Hematopoietic multipotent progenitor cell treated with erythropoietin and hydrocortisone succinate and interleukin-3 and kit ligand, for 6 days (in vitro differentiated cells): ENCODE data around the gene ASB6.

Experiments used
- DNase-seq: peaks from one replicate; pipeline ENCODE4 v3.0.0-alpha.2; 2015

The ASB6 gene

GRCh38 chr9:129641750-129642585, at the start of gene ASB6:
Gene ASB6, minus strand, starts transcription at chr9:129642151. Its CDS starts 152 bp downstream, at chr9:129641999.
- peak; percentile 97 for DNase-seq

GRCh38 chr9:129688285-129689043, 46.5 kb upstream of the ASB6 start:
- DNase-seq, result no peak

- DNase-seq, result no peak
Measured at GRCh38 chr9:129687391-129687790, 45.4 kb upstream of the ASB6 start.

GRCh38 chr9:129686736-129687135, 44.8 kb upstream of the ASB6 start:
- DNase-seq, result no peak

DNA sequence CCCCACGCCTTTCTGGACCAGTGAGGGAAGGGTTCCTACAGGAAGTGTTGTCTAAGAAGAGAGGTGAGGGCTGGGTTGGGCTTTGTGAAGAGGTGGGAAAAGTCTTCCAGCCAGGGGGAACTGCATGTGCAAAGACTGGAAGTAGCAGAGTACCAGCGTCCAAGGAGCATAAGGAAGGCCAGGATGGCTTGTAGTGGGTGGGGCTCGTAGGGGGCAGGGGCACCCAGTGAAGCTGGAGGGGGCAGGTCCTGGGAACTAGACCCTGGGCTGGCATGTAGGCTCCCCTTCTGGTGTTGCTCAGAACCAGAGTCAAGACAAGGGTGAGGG, 43.9 kb upstream of the ASB6 start:
- no peak for DNase-seq

GRCh38 chr9:129685220-129685932, 43.4 kb upstream of the ASB6 start:
- no peak for DNase-seq

DNA sequence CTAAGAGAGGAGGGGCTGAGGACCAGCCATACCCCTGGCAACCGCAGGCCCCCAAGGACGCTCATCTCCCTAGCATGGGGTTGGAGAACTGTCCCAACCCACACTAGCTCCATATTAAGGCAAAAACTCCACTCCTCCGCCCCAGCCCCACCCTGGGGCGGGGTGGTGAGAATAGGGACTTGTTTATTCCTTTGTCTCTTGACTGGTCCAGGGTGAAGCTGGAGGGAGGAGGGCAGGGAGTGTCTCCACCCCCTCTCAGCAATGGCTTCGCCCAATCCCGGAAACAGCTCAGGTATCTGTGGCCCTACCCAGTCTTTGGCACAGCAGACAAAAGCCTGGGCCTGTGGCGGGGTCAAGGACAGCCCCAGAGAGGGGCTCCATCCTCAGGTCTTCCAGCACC, 40.4 kb upstream of the ASB6 start:
- DNase-seq, result no peak

DNA sequence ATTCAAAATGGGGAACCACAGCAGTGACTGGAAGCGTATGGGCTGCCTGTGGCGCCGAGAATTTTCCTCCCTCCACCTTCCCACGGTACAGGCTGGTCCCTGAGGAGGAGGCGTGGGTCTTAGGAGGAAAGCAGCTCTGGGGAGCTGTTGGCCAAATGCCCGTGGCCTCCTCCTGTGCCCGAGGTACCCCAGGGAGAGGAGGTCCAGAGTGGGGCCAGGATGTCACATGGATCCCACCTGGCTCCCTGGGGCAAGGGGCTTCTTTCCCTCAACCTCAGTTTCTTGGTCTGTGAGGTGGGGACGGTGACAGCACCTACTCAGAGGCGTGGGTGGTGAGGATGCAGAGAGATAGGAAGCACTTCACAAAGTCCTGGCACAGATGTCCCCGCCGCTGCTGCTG, 40.0 kb upstream of the ASB6 start:
- no peak for DNase-seq

- no peak for DNase-seq
Measured at GRCh38 chr9:129679537-129679936, 37.6 kb upstream of the ASB6 start.

DNA sequence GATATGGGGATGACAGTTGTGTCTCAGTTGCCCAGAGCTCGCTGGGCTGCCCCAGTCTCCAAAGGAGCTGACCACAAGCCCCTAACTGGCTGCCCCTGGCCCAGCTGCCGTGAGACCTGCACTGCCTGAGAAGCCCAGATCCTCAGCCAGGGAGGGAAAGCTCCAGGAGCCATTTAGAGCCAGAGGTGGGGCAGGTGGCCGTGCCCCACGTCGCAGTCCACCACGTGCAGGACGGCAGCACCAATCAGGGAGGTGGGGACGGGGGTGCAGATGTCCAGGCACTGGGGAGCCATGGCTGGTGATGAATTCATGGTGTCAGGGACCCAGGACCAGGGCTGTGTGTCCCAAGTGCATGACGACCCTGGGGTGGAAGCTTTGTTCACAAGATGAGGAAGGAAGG, 36.9 kb upstream of the ASB6 start:
- no peak for DNase-seq

- no peak for DNase-seq
Measured at GRCh38 chr9:129677456-129677855, 35.5 kb upstream of the ASB6 start.

DNA sequence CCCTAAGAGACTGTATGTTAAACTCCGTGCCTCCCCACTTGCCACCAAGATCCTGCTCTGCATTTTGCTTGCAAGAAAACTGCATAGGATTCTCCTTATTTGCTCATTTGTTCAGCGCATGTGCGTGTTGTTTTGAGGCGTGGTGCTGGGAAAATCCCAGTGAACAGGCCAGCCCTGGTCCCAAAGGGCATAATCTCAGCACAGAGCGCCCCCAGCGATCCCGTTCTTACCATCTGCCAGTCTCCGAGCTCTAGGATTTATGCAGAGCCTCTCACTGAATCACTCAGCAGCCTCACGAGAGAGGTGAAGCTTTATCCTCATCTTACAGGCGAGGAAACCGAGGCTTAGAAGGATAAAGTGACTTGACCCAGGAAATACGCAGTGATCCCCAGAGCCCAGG, 35.0 kb upstream of the ASB6 start:
- no peak for DNase-seq

DNA sequence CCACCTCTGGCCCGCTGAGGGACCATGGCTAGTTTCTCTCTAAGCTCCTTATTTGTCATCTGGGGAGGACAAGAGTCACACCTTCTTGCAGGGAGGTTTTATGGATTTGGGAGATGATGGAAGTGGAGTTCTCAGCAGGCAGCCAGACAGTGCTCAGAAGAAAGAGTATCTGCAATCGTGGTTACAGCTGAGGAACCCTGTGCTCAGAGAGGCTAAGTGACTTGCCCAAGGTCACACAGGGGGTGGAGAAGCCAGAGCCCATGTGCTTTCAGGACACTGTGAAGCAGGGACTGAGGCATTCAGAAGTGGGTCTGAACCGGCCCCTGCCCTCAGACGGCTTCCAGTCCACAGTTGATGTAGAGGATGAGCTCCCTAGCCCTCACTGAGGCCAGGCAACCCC, 34.3 kb upstream of the ASB6 start:
- DNase-seq, result no peak

DNA sequence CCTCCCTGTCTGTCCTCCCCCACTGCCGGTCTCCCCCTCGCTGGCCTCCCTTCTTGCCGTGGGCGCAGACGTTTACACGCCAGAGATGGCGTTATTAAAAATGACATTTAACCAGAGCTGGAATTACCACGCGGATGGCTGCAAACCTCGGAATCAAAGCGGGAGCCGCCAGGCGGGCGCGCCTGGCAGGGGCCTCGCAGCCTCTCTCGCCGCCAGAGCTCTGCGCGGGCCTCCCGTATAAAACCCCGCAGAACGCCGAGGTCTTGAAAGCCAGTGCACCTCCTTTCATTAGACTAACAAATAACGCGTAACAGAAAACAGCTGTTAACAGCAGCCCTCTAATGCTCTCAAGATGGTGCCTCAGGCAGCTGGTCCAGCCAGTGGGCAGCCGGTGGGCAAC, 33.7 kb upstream of the ASB6 start:
- no peak for DNase-seq

DNA sequence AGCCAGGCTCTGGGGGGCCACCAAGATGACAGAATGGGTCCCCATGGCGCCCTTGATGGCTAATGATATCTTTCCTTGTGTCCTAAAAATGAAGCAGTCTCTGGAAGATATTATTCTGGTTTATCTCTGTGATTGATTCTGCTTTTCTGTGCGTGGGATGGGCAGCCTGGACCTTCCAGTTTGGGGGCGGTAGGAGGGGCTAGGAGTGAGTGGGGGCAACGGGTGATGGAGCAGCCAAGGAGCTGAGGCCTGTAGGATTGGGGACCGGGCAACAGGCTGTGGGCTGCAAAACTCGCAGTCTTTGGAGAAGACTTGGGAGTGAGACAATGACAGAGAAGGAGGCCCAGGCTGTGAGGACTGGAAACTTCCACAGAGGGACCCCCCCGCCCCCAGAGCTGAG, 32.3 kb upstream of the ASB6 start:
- no peak for DNase-seq

DNA sequence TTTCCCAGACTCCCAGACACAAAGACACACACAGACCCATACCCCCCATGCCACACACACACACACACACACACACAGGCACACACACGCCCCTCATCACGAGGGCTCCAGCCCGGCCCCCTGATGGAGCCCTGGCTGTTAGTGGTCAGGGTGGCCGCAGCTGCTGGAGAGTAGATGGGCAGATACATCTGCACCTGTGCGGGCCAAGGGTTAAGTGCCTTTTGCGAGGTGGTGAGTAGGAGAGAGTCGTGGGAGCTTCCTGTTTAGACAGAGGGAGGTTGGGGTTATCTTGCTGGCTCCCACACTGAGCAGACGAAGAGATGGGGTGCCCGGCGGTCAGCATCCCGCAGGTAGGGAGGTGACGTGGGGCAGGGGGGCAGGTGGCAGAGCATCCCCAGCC, 31.7 kb upstream of the ASB6 start:
- no peak for DNase-seq

DNA sequence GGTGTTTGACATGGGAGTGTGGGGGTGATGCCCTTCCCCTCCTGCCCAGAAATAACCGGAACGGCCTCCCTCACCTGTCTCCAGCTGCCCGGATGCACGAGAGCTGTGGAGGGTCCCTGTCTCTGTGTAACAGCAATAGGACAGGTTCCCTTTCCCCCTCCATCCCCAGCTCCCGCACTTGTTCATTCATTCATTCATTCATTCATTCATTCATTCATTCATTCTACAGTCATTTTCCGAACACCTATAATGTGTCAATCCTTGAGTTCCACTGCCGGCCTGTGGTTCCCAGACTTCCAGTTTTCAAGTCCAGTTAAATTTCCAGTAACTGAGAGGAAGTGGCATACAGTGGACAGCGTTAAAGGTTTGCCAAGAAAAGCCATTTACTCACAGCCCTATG, 30.8 kb upstream of the ASB6 start:
- DNase-seq, result no peak

GRCh38 chr9:129671519-129671918, 29.6 kb upstream of the ASB6 start:
- no peak for DNase-seq

- DNase-seq, result no peak
Measured at GRCh38 chr9:129671065-129671464, 29.1 kb upstream of the ASB6 start.

- no peak for DNase-seq
Measured at GRCh38 chr9:129669946-129670345, 28.0 kb upstream of the ASB6 start.

DNA sequence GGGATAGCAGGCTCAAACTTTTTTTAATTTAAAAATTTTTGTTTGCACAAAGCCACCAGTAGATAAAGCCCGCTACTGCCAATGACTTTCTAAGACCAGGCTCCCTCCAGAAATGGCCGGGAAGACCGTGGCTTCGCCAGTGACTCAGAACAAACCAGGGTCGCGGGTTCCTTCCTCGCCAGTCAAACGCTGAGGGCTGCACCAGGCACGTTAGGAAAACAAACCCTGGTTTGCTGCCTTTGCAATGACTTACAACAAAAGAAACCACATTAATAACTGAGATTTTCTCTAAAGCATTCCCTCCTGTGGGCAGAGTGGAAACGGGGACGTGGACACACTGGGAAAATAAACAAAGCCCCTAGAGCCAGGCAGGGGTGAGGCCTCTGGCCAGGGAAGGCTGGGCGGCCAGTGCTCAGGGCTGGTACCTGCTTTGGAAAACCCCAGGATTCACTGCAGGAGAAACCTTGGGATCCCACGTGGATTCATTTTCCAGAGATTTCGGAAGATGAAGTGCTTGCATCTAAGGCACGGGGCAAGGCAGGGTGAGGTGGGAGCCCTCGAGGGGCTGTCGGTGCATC, 27.3 kb upstream of the ASB6 start:
- no peak for DNase-seq

DNA sequence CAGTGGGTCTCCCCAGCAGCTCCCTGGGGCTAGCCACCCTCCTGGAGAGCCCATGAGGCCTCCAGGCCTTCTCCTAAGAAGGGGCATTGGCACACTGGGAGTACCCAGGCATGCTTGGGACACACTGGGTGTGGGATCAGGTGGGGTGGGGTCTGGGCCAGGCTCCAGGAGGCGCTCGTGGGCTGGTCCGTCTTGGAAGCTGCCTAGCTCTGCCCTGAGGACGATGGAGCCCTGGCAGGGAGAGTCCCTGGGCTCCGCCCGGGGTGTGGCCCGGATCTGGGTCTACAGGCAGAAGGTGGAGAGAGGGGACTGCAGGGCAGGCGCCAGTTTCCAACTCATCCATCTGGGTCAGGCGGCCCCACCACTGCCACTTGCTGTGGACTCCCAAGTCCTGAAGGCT, 25.9 kb upstream of the ASB6 start:
- no peak for DNase-seq

DNA sequence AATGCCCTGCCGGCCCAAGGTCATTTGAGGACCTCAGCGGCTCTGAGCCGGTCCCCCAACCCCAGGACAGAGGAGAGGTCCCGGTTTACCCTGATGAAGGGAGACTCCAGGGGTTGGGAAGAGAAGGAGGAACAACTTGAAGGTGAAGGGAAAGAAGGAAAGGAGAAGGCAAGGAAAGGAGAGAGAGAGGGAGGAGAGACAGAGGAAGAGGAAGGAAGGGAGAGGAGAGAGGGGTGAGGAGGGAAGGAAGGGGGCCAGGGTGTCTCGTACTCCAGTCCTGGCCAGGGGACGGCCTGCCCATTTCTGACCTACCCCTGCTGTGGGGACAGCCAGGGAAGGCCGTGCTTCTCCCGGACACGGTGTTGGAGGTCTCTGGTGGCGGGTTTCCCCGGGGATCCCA, 25.4 kb upstream of the ASB6 start:
- no peak for DNase-seq

GRCh38 chr9:129666575-129666974, 24.6 kb upstream of the ASB6 start:
- no peak for DNase-seq
